HepG2 (cell line): Measurements from ENCODE around the gene SRP68. TPM values are rescaled to one million over a fixed set of nuclear protein-coding genes. Genes with fewer than 3 reads are reported as not detected.

Source experiments
- ATAC-seq: fragments of 200-7000 bp; cut with Tn5 transposase; 3 replicates; pipeline ENCODE4 v1.9.1; 2020; ENCODE audit warnings: mild to moderate bottlenecking, moderate library complexity
- BruUV-seq: library from RNA; stranded (reverse); fragments of 400-500 nt; replicated peaks from 2 replicates; lab custom pipeline; 2021; lab: Mats Ljungman, UMichigan
- CTCF ChIA-PET: fragments of 300-600 bp; formaldehyde crosslinking; extraction: SDS; loops from one replicate; lab custom pipeline; 2021; ENCODE audit warnings: low total read pairs, inconsistent platforms, low intra/inter-chr PET ratio; lab: Yijun Ruan, JAX
- POLR2A ChIA-PET: fragments of 350-600 bp; sonication (Branson Sonifier 250); formaldehyde crosslinking; loops from one replicate; lab custom pipeline; 2020; ENCODE audit warnings: antibody characterized with exemption, inconsistent platforms; lab: Yijun Ruan, JAX
- DNase-seq: peaks from one replicate; pipeline ENCODE4 v3.0.0-alpha.2; 2015; ENCODE audit warnings: low spot score
- FAIRE-seq: peaks from 3 replicates; lab custom pipeline; 2011; peaks lifted over from hg19 to GRCh38; lab: Jason Lieb, UNC
- H2AFZ ChIP-seq: one replicate; pipeline ENCODE4 v1.6.1; 2011; ENCODE audit warnings: low read length, inconsistent platforms
- H3K27ac ChIP-seq: fragments of 300-600 bp; 3 replicates; pipeline ENCODE4 v1.8.0; 2011; ENCODE audit warnings: mixed run types, mild to moderate bottlenecking, mixed read lengths, low read length, inconsistent platforms; ENCODE audit not compliant: insufficient read depth; ENCODE audit errors: extremely low read length
- H3K27me3 ChIP-seq, 2 experiments: fragments of 200-600 bp in 1 of 2; 2 replicates in 1 of 2; 3 replicates in 1 of 2; pipeline versions ENCODE4 v1.6.0 to v1.8.0; 2011; ENCODE audit warnings: low read length in 2 of 2, mild to moderate bottlenecking in 2 of 2, moderate library complexity in 2 of 2, inconsistent platforms in 1 of 2; ENCODE audit not compliant: insufficient read depth in 2 of 2, control insufficient read depth in 1 of 2
- H3K36me3 ChIP-seq, 2 experiments: fragments of 200-600 bp in 1 of 2; replicated peaks in 1 of 2; 2 replicates in 1 of 2; 3 replicates in 1 of 2; pipeline versions ENCODE4 v1.5.1 to v1.8.0; 2011; ENCODE audit warnings: low read length in 2 of 2, inconsistent platforms in 1 of 2; ENCODE audit not compliant: insufficient read depth in 2 of 2, control insufficient read depth in 1 of 2
- H3K4me1 ChIP-seq: 2 replicates; pipeline ENCODE4 v1.5.1; 2012; ENCODE audit warnings: low read length, inconsistent platforms; ENCODE audit not compliant: insufficient read depth
- H3K4me2 ChIP-seq: 2 replicates; pipeline ENCODE4 v1.6.0; 2011; ENCODE audit warnings: low read depth, low read length, inconsistent platforms
- H3K4me3 ChIP-seq, 3 experiments: fragments of 200-600 bp in 1 of 3; sonication (generic), shearing (Covaris generic) in 1 of 3; replicated peaks in 1 of 3; 2 replicates each; pipeline ENCODE4 v1.5.1; 2011 to 2016; ENCODE audit warnings: low read length in 3 of 3, inconsistent platforms in 2 of 3, low read depth in 2 of 3, mild to moderate bottlenecking in 2 of 3, control low read depth in 1 of 3, mixed read lengths in 1 of 3; ENCODE audit not compliant: insufficient read depth in 1 of 3
- H3K79me2 ChIP-seq: one replicate; pipeline ENCODE4 v1.6.1; 2011; ENCODE audit warnings: low read length, inconsistent platforms; ENCODE audit not compliant: insufficient read depth
- H3K9ac ChIP-seq: 2 replicates; pipeline ENCODE4 v1.6.0; 2011; ENCODE audit warnings: mild to moderate bottlenecking, low read depth, low read length, inconsistent platforms; ENCODE audit not compliant: insufficient read depth
- H3K9me3 ChIP-seq: 2 replicates; pipeline ENCODE4 v1.5.1; 2012; ENCODE audit warnings: mild to moderate bottlenecking, low read length
- H4K20me1 ChIP-seq: 2 replicates; pipeline ENCODE4 v1.6.0; 2011; ENCODE audit warnings: inconsistent platforms, mild to moderate bottlenecking, low read length, moderate library complexity; ENCODE audit not compliant: insufficient read depth
- DBP ChIP-seq: sonication (generic); formaldehyde crosslinking; IDR thresholded peaks from 2 replicates; pipeline ENCODE4 v1.4.0; 2020; ENCODE audit warnings: missing genetic modification reagents; ENCODE audit errors: not compliant biosample characterization
- DPF2 ChIP-seq: sonication (generic); formaldehyde crosslinking; IDR thresholded peaks from 2 replicates; pipeline ENCODE4 v1.4.0; 2020; ENCODE audit warnings: mild to moderate bottlenecking, low read depth, missing genetic modification reagents, borderline replicate concordance
- ONECUT2 ChIP-seq: sonication (generic); formaldehyde crosslinking; IDR thresholded peaks from 2 replicates; pipeline ENCODE4 v1.4.0; 2020; ENCODE audit warnings: missing genetic modification reagents
- RCOR2 ChIP-seq: IDR thresholded peaks from 2 replicates; pipeline ENCODE4 v1.6.1; 2016; ENCODE audit warnings: missing biosample characterization, missing genetic modification reagents
- RFX5 ChIP-seq: IDR thresholded peaks from 2 replicates; pipeline ENCODE4 v1.6.1; 2011; ENCODE audit warnings: low read depth, low read length, improper control_type of control experiment
- RFXAP ChIP-seq: sonication (generic); formaldehyde crosslinking; IDR thresholded peaks from 2 replicates; pipeline ENCODE4 v1.4.0; 2020; ENCODE audit warnings: missing genetic modification reagents, borderline replicate concordance
- SALL1 ChIP-seq: sonication (generic); formaldehyde crosslinking; IDR thresholded peaks from 2 replicates; pipeline ENCODE4 v1.8.0; 2022; ENCODE audit warnings: mild to moderate bottlenecking, missing genetic modification reagents
- TRIM24 ChIP-seq: sonication (generic); formaldehyde crosslinking; IDR thresholded peaks from 2 replicates; pipeline ENCODE4 v1.8.0; 2022; ENCODE audit warnings: mild to moderate bottlenecking, missing genetic modification reagents
- ZGPAT ChIP-seq: IDR thresholded peaks from 2 replicates; pipeline ENCODE4 v1.6.1; 2016; ENCODE audit warnings: mild to moderate bottlenecking
- ZHX2 ChIP-seq, 2 experiments: sonication (generic) in 1 of 2; formaldehyde crosslinking in 1 of 2; IDR thresholded peaks; 2 replicates each; pipeline versions ENCODE4 v1.6.1 to v1.9.0; 2014 to 2022; ENCODE audit warnings: antibody characterized with exemption in 1 of 2, borderline replicate concordance in 1 of 2, inconsistent platforms in 1 of 2, low read depth in 1 of 2, missing genetic modification reagents in 1 of 2
- ZNF20 ChIP-seq: sonication (generic); formaldehyde crosslinking; IDR thresholded peaks from 2 replicates; pipeline ENCODE4 v1.4.0; 2020; ENCODE audit warnings: mild to moderate bottlenecking, moderate library complexity, missing genetic modification reagents
- ZNF703 ChIP-seq: sonication (generic); formaldehyde crosslinking; IDR thresholded peaks from 2 replicates; pipeline ENCODE4 v1.5.1; 2020; ENCODE audit warnings: missing genetic modification reagents, mild to moderate bottlenecking, moderate library complexity, borderline replicate concordance
- ZNF747 ChIP-seq: sonication (generic); formaldehyde crosslinking; IDR thresholded peaks from 2 replicates; pipeline ENCODE4 v1.8.1; 2023; ENCODE audit warnings: missing genetic modification reagents, mild to moderate bottlenecking, borderline replicate concordance
- ZNF782 ChIP-seq: sonication (generic); formaldehyde crosslinking; IDR thresholded peaks from 2 replicates; pipeline ENCODE4 v1.4.0; 2020; ENCODE audit warnings: missing genetic modification reagents, mild to moderate bottlenecking, borderline replicate concordance
- WGBS: methylation state at CpG from one replicate; pipeline ENCODE4 v1.1.6; 2017; ENCODE audit warnings: low lambda C conversion rate; 5-methylcytosine and 5-hydroxymethylcytosine counted together
- in situ Hi-C: cut with HindIII; loops from 2 replicates; pipeline ENCODE4 v1.10.0; 2017; ENCODE audit warnings: low pct_unique_long_range_greater_than_20kb; ENCODE audit not compliant: extremely low pct_ligation_motif_present
- intact Hi-C: fragments of 100-400 bp; cut with micrococcal nuclease; formaldehyde crosslinking; loops from one replicate; pipeline ENCODE4 v1.10.0; 2022; ENCODE audit not compliant: unreplicated experiment
- polyA plus RNA-seq, 8 experiments: library from polyadenylated mRNA; depleted of rRNA in 3 of 8; stranded (reverse) in 7 of 8; unstranded in 1 of 8; fragments of >200 nt; fragmentation: Illumina TruSeq in 4 of 8; extraction: Trizol in 4 of 8; gene quantifications; 2 replicates each; pipeline versions ENCODE4 v1.2.1 to v1.2.3, GENCODE V29; 2011 to 2016; ENCODE audit warnings: low read depth in 4 of 8, missing spikeins in 1 of 8, mixed read lengths in 1 of 8; ENCODE audit not compliant: insufficient read depth in 1 of 8
- total RNA-seq, 5 experiments: library from RNA; depleted of rRNA; stranded (reverse); fragments of >200 nt; fragmentation: Illumina TruSeq; extraction: Trizol; gene quantifications; 2 replicates each; pipeline ENCODE4 v1.2.3, GENCODE V29; 2016; ENCODE audit warnings: low read depth in 1 of 5

Gene SRP68
- total and polyA plus RNA-seq, 2 of the 13 experiments (the other 11 are each of a cell fraction or from before 2014, with no cell fraction given): 39.8 to 74.3 TPM

GRCh38 chr17:76095943-76096342 lies 23.6 kb upstream of the SRP68 start (continued):
- TF ChIP-seq ZHX2 (IDR thresholded peaks at IDR 0.05; ENCODE audit: low read depth) (no peak), ZHX2 (CRISPR knock-in tag; IDR thresholded peaks at IDR 0.05; ENCODE audit: borderline replicate concordance) (no peak), ONECUT2 (CRISPR knock-in tag) (no peak), ZNF20 (CRISPR knock-in tag) (no peak)

- Histone ChIP-seq H3K79me2 (no peaks in the 10 kb centered on the region), H3K36me3 (peaks cover 53 to 86% of the 10 kb centered on the region in 2 experiments), H4K20me1 (no peaks in the 10 kb centered on the region), H2AFZ (no peak overlapping the region), H3K9me3 (no peaks in the 10 kb centered on the region), H3K27ac (no peak overlapping the region), H3K9ac (no peak overlapping the region), H3K4me2 (no peak overlapping the region), H3K27me3 (no peaks in the 10 kb centered on the region), H3K4me3 (no peak overlapping the region), H3K4me1 (no peaks in the 10 kb centered on the region)
- in situ Hi-C loops: no loop called here
- no TSS peak for BruUV-seq
- FAIRE-seq (no peak), DNase-seq (no peak), ATAC-seq (no peak)
- intact Hi-C loops: no loop called here
- POLR2A ChIA-PET: no interaction called here
- CTCF ChIA-PET: no interaction called here
- WGBS: 93% methylated on average over 11 of the region's 11 CpGs
- TF ChIP-seq TRIM24 (CRISPR knock-in tag) (no peak), RFX5 (no peak), RFXAP (CRISPR knock-in tag) (no peak), SALL1 (no peak), DPF2 (CRISPR knock-in tag) (no peak), ZNF747 (no peak), ZNF703 (CRISPR knock-in tag) (no peak), DBP (CRISPR knock-in tag) (no peak), ZNF782 (no peak), RCOR2 (no peak), ZGPAT (no peak)
Measured at GRCh38 chr17:76094046-76094445, 21.7 kb upstream of the SRP68 start.
